ENCODE measurements around the gene FRAT2. TPM values are rescaled to one million over a fixed set of nuclear protein-coding genes. Genes with fewer than 3 reads are reported as not detected.
A peak's percentile ranks its signal among the peaks of the same experiment; 100 is the strongest.

Gene FRAT2
- total RNA-seq, 1 experiment from 2014 or later = 16.7 TPM

DNA sequence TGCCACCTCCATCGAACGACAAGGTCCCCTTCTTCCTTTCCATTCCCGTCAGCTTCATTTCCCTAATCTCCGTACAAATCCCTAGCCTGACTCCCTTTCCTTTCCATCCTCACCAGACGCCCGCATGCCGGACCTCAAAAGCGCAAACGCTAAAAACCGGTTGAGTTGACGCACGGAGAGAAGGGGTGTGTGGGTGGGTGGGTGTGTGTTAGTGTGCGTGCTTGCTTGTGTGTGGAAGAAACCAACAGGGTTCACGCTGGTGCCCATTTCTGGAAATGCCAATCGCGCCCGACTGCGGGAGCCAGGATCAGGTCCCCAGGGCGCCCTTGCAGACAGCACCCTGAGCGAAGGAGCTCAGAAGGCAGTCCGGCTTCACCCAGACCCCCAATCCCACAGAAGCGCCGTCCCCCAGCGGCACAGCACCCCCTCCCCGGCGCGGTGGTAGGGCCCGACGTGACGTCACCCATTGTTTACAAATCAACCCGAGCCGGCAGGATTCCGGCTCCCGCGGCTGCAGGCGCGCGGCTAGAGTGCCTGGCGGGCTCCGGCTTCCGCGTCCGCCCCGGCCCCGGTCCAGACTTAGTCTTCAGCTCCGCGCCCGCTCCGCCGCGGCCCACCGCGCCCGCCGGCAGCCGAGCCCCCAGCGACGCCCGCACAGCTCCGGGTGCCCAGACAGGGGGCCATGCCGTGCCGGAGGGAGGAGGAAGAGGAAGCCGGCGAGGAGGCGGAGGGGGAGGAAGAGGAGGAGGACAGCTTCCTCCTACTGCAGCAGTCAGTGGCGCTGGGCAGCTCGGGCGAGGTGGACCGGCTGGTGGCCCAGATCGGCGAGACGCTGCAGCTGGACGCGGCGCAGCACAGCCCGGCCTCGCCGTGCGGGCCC lies 15.5 kb downstream of the FRAT2 start, which contains the start of gene FRAT1:
Gene FRAT1 (plus strand): TSS at position 500 of the 880 bp plus-strand sequence. CDS start 183 bp downstream, at position 683.
- intact Hi-C loops (cut with micrococcal nuclease; ENCODE audit: unreplicated experiment) = no loop called here

DNA sequence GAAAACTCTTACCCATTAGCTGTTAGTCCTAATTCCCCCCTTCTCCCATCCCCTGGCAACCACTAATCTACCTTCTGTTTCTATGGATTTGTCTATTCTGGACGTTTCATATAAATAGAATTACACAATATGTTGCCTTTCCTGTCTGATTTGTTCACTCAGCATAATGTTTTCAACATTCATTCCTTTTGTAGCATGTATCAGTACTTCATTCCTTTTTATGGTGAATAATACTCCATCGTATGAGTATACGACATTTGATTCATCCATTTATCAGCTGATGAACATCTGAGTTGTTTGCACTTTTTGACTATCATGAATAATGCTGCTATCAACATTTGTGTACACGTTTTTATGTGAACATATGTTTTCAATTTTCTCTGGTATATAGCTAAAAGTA lies 19.9 kb downstream of the FRAT2 start:
- H3K27me3 ChIP-seq (ENCODE audit: control insufficient read depth, insufficient read depth, low read length) = no peaks in the 10 kb centered on the region
- no peaks in the 10 kb centered on the region for H3K9me3 ChIP-seq (ENCODE audit: control insufficient read depth, insufficient read depth, low read depth, low read length)
- no peaks in the 10 kb centered on the region for H3K4me1 ChIP-seq (ENCODE audit: control insufficient read depth, insufficient read depth, low read length)
- no peak overlapping the region for H3K27ac ChIP-seq (ENCODE audit: low read length)
- BruUV-seq (replicated peaks) = no TSS peak
- TF ChIP-seq SIN3A (IDR thresholded peaks at IDR 0.05; ENCODE audit: borderline replicate concordance, insufficient read depth, low read depth, low read length) = no peak
- no peak for TF ChIP-seq TCF7L2 (IDR thresholded peaks at IDR 0.05; ENCODE audit: low read depth, low read length)
- no peak for TF ChIP-seq POLR2AphosphoS5 (IDR thresholded peaks at IDR 0.05; ENCODE audit: low read depth, low read length)
- TF ChIP-seq, protein P1, sequence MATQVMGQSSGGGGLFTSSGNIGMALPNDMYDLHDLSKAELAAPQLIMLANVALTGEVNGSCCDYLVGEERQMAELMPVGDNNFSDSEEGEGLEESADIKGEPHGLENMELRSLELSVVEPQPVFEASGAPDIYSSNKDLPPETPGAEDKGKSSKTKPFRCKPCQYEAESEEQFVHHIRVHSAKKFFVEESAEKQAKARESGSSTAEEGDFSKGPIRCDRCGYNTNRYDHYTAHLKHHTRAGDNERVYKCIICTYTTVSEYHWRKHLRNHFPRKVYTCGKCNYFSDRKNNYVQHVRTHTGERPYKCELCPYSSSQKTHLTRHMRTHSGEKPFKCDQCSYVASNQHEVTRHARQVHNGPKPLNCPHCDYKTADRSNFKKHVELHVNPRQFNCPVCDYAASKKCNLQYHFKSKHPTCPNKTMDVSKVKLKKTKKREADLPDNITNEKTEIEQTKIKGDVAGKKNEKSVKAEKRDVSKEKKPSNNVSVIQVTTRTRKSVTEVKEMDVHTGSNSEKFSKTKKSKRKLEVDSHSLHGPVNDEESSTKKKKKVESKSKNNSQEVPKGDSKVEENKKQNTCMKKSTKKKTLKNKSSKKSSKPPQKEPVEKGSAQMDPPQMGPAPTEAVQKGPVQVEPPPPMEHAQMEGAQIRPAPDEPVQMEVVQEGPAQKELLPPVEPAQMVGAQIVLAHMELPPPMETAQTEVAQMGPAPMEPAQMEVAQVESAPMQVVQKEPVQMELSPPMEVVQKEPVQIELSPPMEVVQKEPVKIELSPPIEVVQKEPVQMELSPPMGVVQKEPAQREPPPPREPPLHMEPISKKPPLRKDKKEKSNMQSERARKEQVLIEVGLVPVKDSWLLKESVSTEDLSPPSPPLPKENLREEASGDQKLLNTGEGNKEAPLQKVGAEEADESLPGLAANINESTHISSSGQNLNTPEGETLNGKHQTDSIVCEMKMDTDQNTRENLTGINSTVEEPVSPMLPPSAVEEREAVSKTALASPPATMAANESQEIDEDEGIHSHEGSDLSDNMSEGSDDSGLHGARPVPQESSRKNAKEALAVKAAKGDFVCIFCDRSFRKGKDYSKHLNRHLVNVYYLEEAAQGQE (IDR thresholded peaks at IDR 0.05; ENCODE audit: insufficient read depth in 1 of 2, low read depth in 2 of 2, low read length in 1 of 2) = no peak
- TF ChIP-seq, protein P2, sequence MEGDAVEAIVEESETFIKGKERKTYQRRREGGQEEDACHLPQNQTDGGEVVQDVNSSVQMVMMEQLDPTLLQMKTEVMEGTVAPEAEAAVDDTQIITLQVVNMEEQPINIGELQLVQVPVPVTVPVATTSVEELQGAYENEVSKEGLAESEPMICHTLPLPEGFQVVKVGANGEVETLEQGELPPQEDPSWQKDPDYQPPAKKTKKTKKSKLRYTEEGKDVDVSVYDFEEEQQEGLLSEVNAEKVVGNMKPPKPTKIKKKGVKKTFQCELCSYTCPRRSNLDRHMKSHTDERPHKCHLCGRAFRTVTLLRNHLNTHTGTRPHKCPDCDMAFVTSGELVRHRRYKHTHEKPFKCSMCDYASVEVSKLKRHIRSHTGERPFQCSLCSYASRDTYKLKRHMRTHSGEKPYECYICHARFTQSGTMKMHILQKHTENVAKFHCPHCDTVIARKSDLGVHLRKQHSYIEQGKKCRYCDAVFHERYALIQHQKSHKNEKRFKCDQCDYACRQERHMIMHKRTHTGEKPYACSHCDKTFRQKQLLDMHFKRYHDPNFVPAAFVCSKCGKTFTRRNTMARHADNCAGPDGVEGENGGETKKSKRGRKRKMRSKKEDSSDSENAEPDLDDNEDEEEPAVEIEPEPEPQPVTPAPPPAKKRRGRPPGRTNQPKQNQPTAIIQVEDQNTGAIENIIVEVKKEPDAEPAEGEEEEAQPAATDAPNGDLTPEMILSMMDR (IDR thresholded peaks at IDR 0.05) = no peak
- ChIA-PET POLR2A (interaction anchor here (0.6 to 1.2 kb wide), 3 partner anchors 13 to 132 kb away, joined by 3 to 14 read pairs (median 6); no protein-coding TSS in a partner anchor), CTCF (no interaction called here)
- intact Hi-C loops (cut with micrococcal nuclease; ENCODE audit: unreplicated experiment) (no loop called here), in situ Hi-C loops (cut with HindIII; ENCODE audit: low pct_unique_long_range_greater_than_20kb, low sequenced_read_pairs) (no loop called here)
- H3K4me3 ChIP-seq (ENCODE audit: low read depth in 2 of 2, low read length in 2 of 2) = no peak overlapping the region
- ATAC-seq = no peak
- DNase-seq (ENCODE audit: low read depth, low spot score) = no peak
- H3K36me3 ChIP-seq (ENCODE audit: control insufficient read depth, insufficient read depth, low read length) = no peaks in the 10 kb centered on the region

More for the DNA sequence above, 15.5 kb downstream of the FRAT2 start, which contains the start of gene FRAT1:
- peak within 1 kb of the TSS; percentile 84 for H3K27ac ChIP-seq (ENCODE audit: low read length)
- in situ Hi-C loops (cut with HindIII; ENCODE audit: low pct_unique_long_range_greater_than_20kb, low sequenced_read_pairs) = no loop called here
- CTCF ChIA-PET = no interaction called here
- TF ChIP-seq, protein P1 (IDR thresholded peaks at IDR 0.05; ENCODE audit: insufficient read depth in 1 of 2, low read depth in 2 of 2, low read length in 1 of 2) = no peak
- 0 out of 2 replicates have a peak, but pooled peaks have one; percentile 38 for TF ChIP-seq TCF7L2 (IDR thresholded peaks at IDR 0.05; ENCODE audit: low read depth, low read length)
- peak; percentile 56 for TF ChIP-seq POLR2AphosphoS5 (IDR thresholded peaks at IDR 0.05; ENCODE audit: low read depth, low read length)
- TF ChIP-seq, protein P2 (IDR thresholded peaks at IDR 0.05) = no peak
- peak; percentile 97 for TF ChIP-seq SIN3A (IDR thresholded peaks at IDR 0.05; ENCODE audit: borderline replicate concordance, insufficient read depth, low read depth, low read length)
- H3K9me3 ChIP-seq (ENCODE audit: control insufficient read depth, insufficient read depth, low read depth, low read length) = no peaks in the 10 kb centered on the region
- H3K27me3 ChIP-seq (ENCODE audit: control insufficient read depth, insufficient read depth, low read length) = no peaks in the 10 kb centered on the region
- H3K4me3 ChIP-seq (ENCODE audit: low read depth in 2 of 2, low read length in 2 of 2) = peak within 1 kb of the TSS; percentile 47 to 75
- DNase-seq (ENCODE audit: low read depth, low spot score) (peak; percentile 77), ATAC-seq (peak; percentile 89)
- H3K36me3 ChIP-seq (ENCODE audit: control insufficient read depth, insufficient read depth, low read length) = no peaks in the 10 kb centered on the region
- no TSS peak for BruUV-seq (replicated peaks)
- peaks cover 31% of the 10 kb centered on the region for H3K4me1 ChIP-seq (ENCODE audit: control insufficient read depth, insufficient read depth, low read length)
- POLR2A ChIA-PET = interaction anchor here (0.6 to 0.9 kb wide), 2 partner anchors 8 to 146 kb away, joined by 3 to 8 read pairs; no protein-coding TSS in a partner anchor
